HepG2 (cell line): ENCODE results near the gene NDUFB6. TPM values are rescaled to one million over a fixed set of nuclear protein-coding genes. Genes with fewer than 3 reads are reported as not detected.
A peak's percentile ranks its signal among the peaks of the same experiment; 100 is the strongest.

Experiments
- BRCA1 ChIP-seq: sonication (generic); formaldehyde crosslinking; IDR thresholded peaks from 2 replicates; pipeline ENCODE4 v1.4.0; 2020; ENCODE audit warnings: missing genetic modification reagents
- HOXA9 ChIP-seq: sonication (generic); formaldehyde crosslinking; IDR thresholded peaks from 2 replicates; pipeline ENCODE4 v1.8.1; 2022; ENCODE audit warnings: missing genetic modification reagents, mild to moderate bottlenecking, moderate library complexity, borderline replicate concordance
- KLF13 ChIP-seq: sonication (generic); formaldehyde crosslinking; IDR thresholded peaks from 2 replicates; pipeline ENCODE4 v1.4.0; 2020; ENCODE audit warnings: mild to moderate bottlenecking, missing genetic modification reagents
- SNAPC2 ChIP-seq: sonication (generic); formaldehyde crosslinking; IDR thresholded peaks from 2 replicates; pipeline ENCODE4 v1.8.1; 2022; ENCODE audit warnings: mild to moderate bottlenecking, missing genetic modification reagents
- SP2 ChIP-seq: sonication (generic); formaldehyde crosslinking; IDR thresholded peaks from 2 replicates; pipeline ENCODE4 v1.5.1; 2020; ENCODE audit warnings: mild to moderate bottlenecking, missing genetic modification reagents
- ZFP37 ChIP-seq: sonication (generic); formaldehyde crosslinking; IDR thresholded peaks from 2 replicates; pipeline ENCODE4 v1.4.0; 2020; ENCODE audit warnings: missing genetic modification reagents, borderline replicate concordance
- ZKSCAN1 ChIP-seq: fragments of 150-350 bp; IDR thresholded peaks from 2 replicates; pipeline ENCODE4 v1.6.1; 2014; ENCODE audit warnings: low read length
- ZMYM3 ChIP-seq: sonication (generic); formaldehyde crosslinking; IDR thresholded peaks from 2 replicates; pipeline ENCODE4 v1.5.1; 2020; ENCODE audit warnings: mild to moderate bottlenecking, missing genetic modification reagents
- ZNF615 ChIP-seq: sonication (generic); formaldehyde crosslinking; IDR thresholded peaks from 2 replicates; pipeline ENCODE4 v1.5.0; 2020; ENCODE audit warnings: mild to moderate bottlenecking, missing genetic modification reagents, borderline replicate concordance
- ZNF670 ChIP-seq: sonication (generic); formaldehyde crosslinking; IDR thresholded peaks from 2 replicates; pipeline ENCODE4 v1.8.0; 2022; ENCODE audit warnings: mild to moderate bottlenecking, missing genetic modification reagents, borderline replicate concordance
- ZNF672 ChIP-seq: sonication (generic); formaldehyde crosslinking; IDR thresholded peaks from 2 replicates; pipeline ENCODE4 v1.8.1; 2022; ENCODE audit warnings: missing genetic modification reagents
- ZNF775 ChIP-seq: sonication (generic); formaldehyde crosslinking; IDR thresholded peaks from 2 replicates; pipeline ENCODE4 v1.4.0; 2020; ENCODE audit warnings: missing genetic modification reagents, mild to moderate bottlenecking, moderate library complexity, borderline replicate concordance
- polyA plus RNA-seq, 8 experiments: library from polyadenylated mRNA; depleted of rRNA in 3 of 8; stranded (reverse) in 7 of 8; unstranded in 1 of 8; fragments of >200 nt; fragmentation: Illumina TruSeq in 4 of 8; extraction: Trizol in 4 of 8; gene quantifications; 2 replicates each; pipeline versions ENCODE4 v1.2.1 to v1.2.3, GENCODE V29; 2011 to 2016; ENCODE audit warnings: low read depth in 4 of 8, missing spikeins in 1 of 8, mixed read lengths in 1 of 8; ENCODE audit not compliant: insufficient read depth in 1 of 8
- total RNA-seq, 5 experiments: library from RNA; depleted of rRNA; stranded (reverse); fragments of >200 nt; fragmentation: Illumina TruSeq; extraction: Trizol; gene quantifications; 2 replicates each; pipeline ENCODE4 v1.2.3, GENCODE V29; 2016; ENCODE audit warnings: low read depth in 1 of 5
- TF ChIP-seq, protein P1 (sequence below): sonication (generic); formaldehyde crosslinking; IDR thresholded peaks from 2 replicates; pipeline ENCODE4 v1.5.0; 2020; ENCODE audit warnings: mild to moderate bottlenecking, missing genetic modification reagents
- TF ChIP-seq, protein P2 (sequence below): sonication (generic); formaldehyde crosslinking; IDR thresholded peaks from 2 replicates; pipeline ENCODE4 v1.4.0; 2020; ENCODE audit warnings: missing genetic modification reagents, borderline replicate concordance
- TF ChIP-seq, protein P3 (sequence below): sonication (generic); formaldehyde crosslinking; IDR thresholded peaks from 2 replicates; pipeline ENCODE4; 2020; ENCODE audit warnings: missing genetic modification reagents, mild to moderate bottlenecking, borderline replicate concordance
- TF ChIP-seq, protein P4 (sequence below): sonication (generic); formaldehyde crosslinking; IDR thresholded peaks from 2 replicates; pipeline ENCODE4 v1.4.0; 2020; ENCODE audit warnings: mild to moderate bottlenecking, missing genetic modification reagents

NDUFB6 gene
- total and polyA plus RNA-seq, 2 of the 13 experiments (the other 11 are each of a cell fraction or from before 2014, with no cell fraction given): 31.2 to 81.9 TPM

DNA sequence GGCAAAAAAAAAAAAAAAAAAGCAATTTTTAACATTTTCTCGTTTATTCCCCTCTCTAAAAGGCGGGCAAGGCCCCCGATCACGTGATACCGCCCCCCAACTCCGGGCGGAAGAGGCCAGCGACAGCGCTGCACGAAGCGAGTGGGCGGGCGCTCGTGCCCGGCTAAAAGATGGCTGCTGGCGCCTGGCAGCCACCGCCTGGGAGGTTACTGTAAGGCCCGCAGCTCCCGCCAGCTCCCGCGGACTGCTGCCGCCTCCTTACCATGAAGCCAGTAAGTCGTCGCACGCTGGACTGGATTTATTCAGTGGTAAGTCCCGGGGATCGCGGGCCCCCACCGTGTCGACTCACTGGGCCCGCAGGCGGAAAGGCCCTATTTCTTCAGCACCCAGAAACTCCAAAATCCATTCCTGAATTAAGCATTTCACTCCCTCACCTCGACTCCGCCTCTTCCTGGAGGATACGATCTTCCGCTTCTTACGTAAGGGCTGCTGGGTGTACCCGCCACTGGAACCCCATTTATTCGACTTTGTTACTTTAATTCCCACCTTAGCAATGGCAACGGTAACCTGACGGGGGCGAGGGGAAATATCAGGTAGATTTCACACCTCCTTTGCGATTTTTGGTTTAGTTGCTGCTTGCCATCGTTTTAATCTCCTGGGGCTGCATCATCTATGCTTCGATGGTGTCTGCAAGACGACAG lies 20.6 kb downstream of the NDUFB6 start, which contains the start of the genes SMIM27 and TOPORS (continued):
- TF ChIP-seq, protein P1, sequence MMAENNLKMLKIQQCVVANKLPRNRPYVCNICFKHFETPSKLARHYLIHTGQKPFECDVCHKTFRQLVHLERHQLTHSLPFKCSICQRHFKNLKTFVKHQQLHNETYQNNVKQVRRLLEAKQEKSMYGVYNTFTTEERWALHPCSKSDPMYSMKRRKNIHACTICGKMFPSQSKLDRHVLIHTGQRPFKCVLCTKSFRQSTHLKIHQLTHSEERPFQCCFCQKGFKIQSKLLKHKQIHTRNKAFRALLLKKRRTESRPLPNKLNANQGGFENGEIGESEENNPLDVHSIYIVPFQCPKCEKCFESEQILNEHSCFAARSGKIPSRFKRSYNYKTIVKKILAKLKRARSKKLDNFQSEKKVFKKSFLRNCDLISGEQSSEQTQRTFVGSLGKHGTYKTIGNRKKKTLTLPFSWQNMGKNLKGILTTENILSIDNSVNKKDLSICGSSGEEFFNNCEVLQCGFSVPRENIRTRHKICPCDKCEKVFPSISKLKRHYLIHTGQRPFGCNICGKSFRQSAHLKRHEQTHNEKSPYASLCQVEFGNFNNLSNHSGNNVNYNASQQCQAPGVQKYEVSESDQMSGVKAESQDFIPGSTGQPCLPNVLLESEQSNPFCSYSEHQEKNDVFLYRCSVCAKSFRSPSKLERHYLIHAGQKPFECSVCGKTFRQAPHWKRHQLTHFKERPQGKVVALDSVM (CRISPR knock-in tag): no peak
- TF ChIP-seq ZNF672 (CRISPR knock-in tag) (no peak), ZNF615 (no peak), ZMYM3 (CRISPR knock-in tag) (no peak), SNAPC2 (CRISPR knock-in tag) (no peak; the same call in 1 of the 2 replicates), HOXA9 (CRISPR knock-in tag) (no peak), BRCA1 (no peak), ZKSCAN1 (no peak), SP2 (peak; percentile 52), ZFP37 (CRISPR knock-in tag) (0 out of 2 replicates have a peak, but pooled peaks have one; percentile 17), KLF13 (CRISPR knock-in tag) (no peak), ZNF670 (CRISPR knock-in tag) (peak; percentile 80; the same call in 1 of the 2 replicates), ZNF775 (peak; percentile 67; the same call in 1 of the 2 replicates)
- TF ChIP-seq, protein P2, sequence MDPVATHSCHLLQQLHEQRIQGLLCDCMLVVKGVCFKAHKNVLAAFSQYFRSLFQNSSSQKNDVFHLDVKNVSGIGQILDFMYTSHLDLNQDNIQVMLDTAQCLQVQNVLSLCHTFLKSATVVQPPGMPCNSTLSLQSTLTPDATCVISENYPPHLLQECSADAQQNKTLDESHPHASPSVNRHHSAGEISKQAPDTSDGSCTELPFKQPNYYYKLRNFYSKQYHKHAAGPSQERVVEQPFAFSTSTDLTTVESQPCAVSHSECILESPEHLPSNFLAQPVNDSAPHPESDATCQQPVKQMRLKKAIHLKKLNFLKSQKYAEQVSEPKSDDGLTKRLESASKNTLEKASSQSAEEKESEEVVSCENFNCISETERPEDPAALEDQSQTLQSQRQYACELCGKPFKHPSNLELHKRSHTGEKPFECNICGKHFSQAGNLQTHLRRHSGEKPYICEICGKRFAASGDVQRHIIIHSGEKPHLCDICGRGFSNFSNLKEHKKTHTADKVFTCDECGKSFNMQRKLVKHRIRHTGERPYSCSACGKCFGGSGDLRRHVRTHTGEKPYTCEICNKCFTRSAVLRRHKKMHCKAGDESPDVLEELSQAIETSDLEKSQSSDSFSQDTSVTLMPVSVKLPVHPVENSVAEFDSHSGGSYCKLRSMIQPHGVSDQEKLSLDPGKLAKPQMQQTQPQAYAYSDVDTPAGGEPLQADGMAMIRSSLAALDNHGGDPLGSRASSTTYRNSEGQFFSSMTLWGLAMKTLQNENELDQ (CRISPR knock-in tag): no peak
- TF ChIP-seq, protein P3, sequence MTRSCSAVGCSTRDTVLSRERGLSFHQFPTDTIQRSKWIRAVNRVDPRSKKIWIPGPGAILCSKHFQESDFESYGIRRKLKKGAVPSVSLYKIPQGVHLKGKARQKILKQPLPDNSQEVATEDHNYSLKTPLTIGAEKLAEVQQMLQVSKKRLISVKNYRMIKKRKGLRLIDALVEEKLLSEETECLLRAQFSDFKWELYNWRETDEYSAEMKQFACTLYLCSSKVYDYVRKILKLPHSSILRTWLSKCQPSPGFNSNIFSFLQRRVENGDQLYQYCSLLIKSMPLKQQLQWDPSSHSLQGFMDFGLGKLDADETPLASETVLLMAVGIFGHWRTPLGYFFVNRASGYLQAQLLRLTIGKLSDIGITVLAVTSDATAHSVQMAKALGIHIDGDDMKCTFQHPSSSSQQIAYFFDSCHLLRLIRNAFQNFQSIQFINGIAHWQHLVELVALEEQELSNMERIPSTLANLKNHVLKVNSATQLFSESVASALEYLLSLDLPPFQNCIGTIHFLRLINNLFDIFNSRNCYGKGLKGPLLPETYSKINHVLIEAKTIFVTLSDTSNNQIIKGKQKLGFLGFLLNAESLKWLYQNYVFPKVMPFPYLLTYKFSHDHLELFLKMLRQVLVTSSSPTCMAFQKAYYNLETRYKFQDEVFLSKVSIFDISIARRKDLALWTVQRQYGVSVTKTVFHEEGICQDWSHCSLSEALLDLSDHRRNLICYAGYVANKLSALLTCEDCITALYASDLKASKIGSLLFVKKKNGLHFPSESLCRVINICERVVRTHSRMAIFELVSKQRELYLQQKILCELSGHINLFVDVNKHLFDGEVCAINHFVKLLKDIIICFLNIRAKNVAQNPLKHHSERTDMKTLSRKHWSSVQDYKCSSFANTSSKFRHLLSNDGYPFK: peak; percentile 95
- TF ChIP-seq, protein P4, sequence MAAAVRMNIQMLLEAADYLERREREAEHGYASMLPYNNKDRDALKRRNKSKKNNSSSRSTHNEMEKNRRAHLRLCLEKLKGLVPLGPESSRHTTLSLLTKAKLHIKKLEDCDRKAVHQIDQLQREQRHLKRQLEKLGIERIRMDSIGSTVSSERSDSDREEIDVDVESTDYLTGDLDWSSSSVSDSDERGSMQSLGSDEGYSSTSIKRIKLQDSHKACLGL (CRISPR knock-in tag): no peak; the same call in 1 of the 2 replicates
